Lower lobe of right lung (tissue), 2 donors: ENCODE data around the gene COG4. TPM values are rescaled to one million over a fixed set of nuclear protein-coding genes. Genes with fewer than 3 reads are reported as not detected.

Experiments used
- ATAC-seq, 2 donors: fragments of 200-7000 bp; cut with Tn5 transposase; one replicate each; pipeline ENCODE4 v1.9.1; 2020 to 2022; ENCODE audit warnings: mild to moderate bottlenecking in 2 of 2, moderate library complexity in 2 of 2
- DNase-seq: peaks from one replicate; pipeline ENCODE4 v3.0.0-alpha.2; 2020
- H3K27ac ChIP-seq: fragments of 200-600 bp; one replicate; pipeline ENCODE4 v1.8.0; 2022
- H3K27me3 ChIP-seq: fragments of 200-600 bp; one replicate; pipeline ENCODE4 v1.8.0; 2022; ENCODE audit warnings: low read depth
- H3K36me3 ChIP-seq: fragments of 200-600 bp; one replicate; pipeline ENCODE4 v1.8.0; 2022; ENCODE audit warnings: mild to moderate bottlenecking
- H3K4me1 ChIP-seq: fragments of 200-600 bp; one replicate; pipeline ENCODE4 v1.8.0; 2022
- H3K4me3 ChIP-seq: fragments of 200-600 bp; one replicate; pipeline ENCODE4 v1.8.0; 2022; ENCODE audit warnings: mild to moderate bottlenecking
- H3K9me3 ChIP-seq: fragments of 200-600 bp; one replicate; pipeline ENCODE4 v1.8.0; 2022
- CTCF ChIP-seq: fragments of 200-600 bp; IDR thresholded peaks from one replicate; pipeline ENCODE4 v1.8.0; 2022; ENCODE audit warnings: antibody characterized with exemption, mild to moderate bottlenecking
- intact Hi-C: fragments of 100-400 bp; cut with DNase I; formaldehyde crosslinking; loops from one replicate; pipeline ENCODE4 v1.11.0; 2022
- total RNA-seq: library from RNA; stranded (reverse); fragmentation: NEBNext Ultra II Directional; extraction: Animal tissue kit (Norgen Biotek cat#: 25700); gene quantifications from one replicate; pipeline ENCODE4 v1.2.1, GENCODE V29; 2021
- donor health status: DM: no; HTN: yes; CAD: no; lungs with severe emphysema.

Gene COG4
- total RNA-seq, 1 donor from 2014 or later = 62.0 TPM

- Histone ChIP-seq H3K4me3 (no peak overlapping the region), H3K36me3 (peaks cover 78% of the 10 kb centered on the region), H3K27me3 (no peaks in the 10 kb centered on the region), H3K27ac (no peak overlapping the region), H3K4me1 (peaks cover 45% of the 10 kb centered on the region), H3K9me3 (no peaks in the 10 kb centered on the region)
- DNase-seq (no peak), ATAC-seq (peak; percentile 56 to 60)
- intact Hi-C loops = no loop called here
- no peak for TF ChIP-seq CTCF
Observed at GRCh38 chr16:70570967-70571570, 47.7 kb upstream of the COG4 start.

- Histone ChIP-seq H3K36me3 (peaks cover 86% of the 10 kb centered on the region), H3K27ac (no peak overlapping the region), H3K9me3 (no peaks in the 10 kb centered on the region), H3K27me3 (no peaks in the 10 kb centered on the region), H3K4me1 (peaks cover 39% of the 10 kb centered on the region), H3K4me3 (no peak overlapping the region)
- DNase-seq (no peak), ATAC-seq (no peak)
- no peak for TF ChIP-seq CTCF
- intact Hi-C loops = no loop called here
Observed at GRCh38 chr16:70569752-70570151, 46.4 kb upstream of the COG4 start.

GRCh38 chr16:70568601-70569237, 45.4 kb upstream of the COG4 start:
- no peak for TF ChIP-seq CTCF
- H3K4me1 ChIP-seq = peaks cover 31% of the 10 kb centered on the region
- DNase-seq = no peak
- H3K4me3 ChIP-seq = no peak overlapping the region
- H3K27me3 ChIP-seq = no peaks in the 10 kb centered on the region
- H3K9me3 ChIP-seq = no peaks in the 10 kb centered on the region
- ATAC-seq = no peak
- no peak overlapping the region for H3K27ac ChIP-seq
- H3K36me3 ChIP-seq = peaks cover 96% of the 10 kb centered on the region
- intact Hi-C loops = no loop called here

- peaks cover 100% of the 10 kb centered on the region for H3K36me3 ChIP-seq
- no peak for ATAC-seq
Observed at GRCh38 chr16:70565053-70565452, 41.7 kb upstream of the COG4 start.

GRCh38 chr16:70563636-70564035, 40.3 kb upstream of the COG4 start:
- Histone ChIP-seq H3K9me3 (no peaks in the 10 kb centered on the region), H3K4me3 (no peak overlapping the region), H3K27ac (no peak overlapping the region), H3K36me3 (peaks cover 100% of the 10 kb centered on the region), H3K27me3 (no peaks in the 10 kb centered on the region), H3K4me1 (no peaks in the 10 kb centered on the region)
- ATAC-seq = peak in 1 of 2 donors; percentile 40
- DNase-seq = no peak
- TF ChIP-seq CTCF = no peak
- intact Hi-C loops = no loop called here

More at GRCh38 chr16:70565053-70565452, 41.7 kb upstream of the COG4 start:
- H3K4me1 ChIP-seq = no peaks in the 10 kb centered on the region
- no peak for DNase-seq
- no peaks in the 10 kb centered on the region for H3K9me3 ChIP-seq
- H3K27ac ChIP-seq = no peak overlapping the region
- intact Hi-C loops = no loop called here
- no peak overlapping the region for H3K4me3 ChIP-seq
- no peaks in the 10 kb centered on the region for H3K27me3 ChIP-seq
- TF ChIP-seq CTCF = no peak
